ENCODE measurements around the gene SLC9A6.

Gene SLC9A6

GRCh38 chrX:136051611-136052010, 66.4 kb downstream of the SLC9A6 start:
- no peak for TF ChIP-seq CTCF (conservative IDR thresholded peaks at IDR 0.05; ENCODE audit: low read depth, low read length)
- Histone ChIP-seq H3K4me3 (IDR thresholded peaks at IDR 0.05; ENCODE audit: insufficient read depth, low read depth, low read length) (no peak overlapping the region), H3K27me3 (ENCODE audit: insufficient read depth, low read depth) (no peaks in the 10 kb centered on the region), H3K36me3 (ENCODE audit: insufficient read depth) (no peaks in the 10 kb centered on the region), H3K4me1 (ENCODE audit: low read depth, poor library complexity, severe bottlenecking) (no peaks in the 10 kb centered on the region), H3K4me2 (no peak overlapping the region), H3K9ac (no peak overlapping the region), H4K20me1 (ENCODE audit: insufficient read depth) (no peaks in the 10 kb centered on the region), H2AFZ (ENCODE audit: low read depth) (no peak overlapping the region), H3K27ac (no peak overlapping the region), H3K79me2 (ENCODE audit: insufficient read depth, low read depth) (no peaks in the 10 kb centered on the region)

- Histone ChIP-seq H3K4me3 (IDR thresholded peaks at IDR 0.05; ENCODE audit: insufficient read depth, low read depth, low read length) (no peak overlapping the region), H3K36me3 (ENCODE audit: insufficient read depth) (no peaks in the 10 kb centered on the region), H2AFZ (ENCODE audit: low read depth) (no peak overlapping the region), H4K20me1 (ENCODE audit: insufficient read depth) (no peaks in the 10 kb centered on the region), H3K79me2 (ENCODE audit: insufficient read depth, low read depth) (no peaks in the 10 kb centered on the region), H3K4me1 (ENCODE audit: low read depth, poor library complexity, severe bottlenecking) (no peaks in the 10 kb centered on the region), H3K27ac (no peak overlapping the region), H3K4me2 (no peak overlapping the region), H3K27me3 (ENCODE audit: insufficient read depth, low read depth) (no peaks in the 10 kb centered on the region), H3K9ac (no peak overlapping the region)
- no peak for TF ChIP-seq CTCF (conservative IDR thresholded peaks at IDR 0.05; ENCODE audit: low read depth, low read length)
Measured at GRCh38 chrX:136055651-136056221, 70.5 kb downstream of the SLC9A6 start.

GRCh38 chrX:136057567-136057966, 72.3 kb downstream of the SLC9A6 start:
- H3K79me2 ChIP-seq (ENCODE audit: insufficient read depth, low read depth): no peaks in the 10 kb centered on the region
- no peak overlapping the region for H2AFZ ChIP-seq (ENCODE audit: low read depth)
- no peaks in the 10 kb centered on the region for H3K36me3 ChIP-seq (ENCODE audit: insufficient read depth)
- no peak overlapping the region for H3K4me3 ChIP-seq (IDR thresholded peaks at IDR 0.05; ENCODE audit: insufficient read depth, low read depth, low read length)
- H4K20me1 ChIP-seq (ENCODE audit: insufficient read depth): no peaks in the 10 kb centered on the region
- H3K27ac ChIP-seq: no peak overlapping the region
- H3K4me2 ChIP-seq: no peak overlapping the region
- H3K4me1 ChIP-seq (ENCODE audit: low read depth, poor library complexity, severe bottlenecking): no peaks in the 10 kb centered on the region
- TF ChIP-seq CTCF (conservative IDR thresholded peaks at IDR 0.05; ENCODE audit: low read depth, low read length): no peak
- H3K9ac ChIP-seq: no peak overlapping the region
- no peaks in the 10 kb centered on the region for H3K27me3 ChIP-seq (ENCODE audit: insufficient read depth, low read depth)

- Histone ChIP-seq H3K4me1 (ENCODE audit: low read depth, poor library complexity, severe bottlenecking) (no peaks in the 10 kb centered on the region), H3K36me3 (ENCODE audit: insufficient read depth) (no peaks in the 10 kb centered on the region), H3K79me2 (ENCODE audit: insufficient read depth, low read depth) (no peaks in the 10 kb centered on the region), H4K20me1 (ENCODE audit: insufficient read depth) (no peaks in the 10 kb centered on the region), H3K27ac (no peak overlapping the region), H2AFZ (ENCODE audit: low read depth) (no peak overlapping the region), H3K4me3 (IDR thresholded peaks at IDR 0.05; ENCODE audit: insufficient read depth, low read depth, low read length) (no peak overlapping the region), H3K27me3 (ENCODE audit: insufficient read depth, low read depth) (no peaks in the 10 kb centered on the region), H3K9ac (no peak overlapping the region), H3K4me2 (no peak overlapping the region)
- no peak for TF ChIP-seq CTCF (conservative IDR thresholded peaks at IDR 0.05; ENCODE audit: low read depth, low read length)
Measured at GRCh38 chrX:136059350-136059749, 74.1 kb downstream of the SLC9A6 start.
